Measurements from ENCODE around the gene WIPF2.

The WIPF2 gene

DNA sequence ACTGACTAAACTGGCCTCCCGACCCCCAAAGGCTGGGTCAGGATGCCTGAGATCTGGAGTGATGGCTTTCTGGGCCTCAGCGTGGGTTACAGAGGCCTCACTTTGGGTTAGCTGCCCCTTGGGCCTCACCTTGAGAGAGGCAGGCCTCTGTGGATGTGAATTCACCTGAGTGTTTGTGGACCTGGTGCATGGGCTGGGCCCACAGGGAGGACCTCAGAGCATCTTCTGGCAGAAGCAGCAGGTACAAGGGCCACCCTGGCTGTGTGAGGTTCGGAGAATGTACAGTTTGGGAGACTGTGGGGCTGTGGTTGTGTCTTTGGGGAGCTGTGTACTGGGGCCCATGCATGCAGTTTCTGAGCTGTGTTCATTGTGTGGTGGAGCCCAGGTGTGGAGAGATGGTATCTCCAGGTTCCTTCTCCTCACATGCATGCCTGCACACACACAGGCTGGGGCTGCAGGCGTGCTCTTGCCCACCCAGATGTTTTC, 108.2 kb downstream of the WIPF2 start:
- Histone ChIP-seq H3K4me1 (ENCODE audit: low read depth, poor library complexity, severe bottlenecking) (peaks cover 90% of the 10 kb centered on the region), H3K27me3 (ENCODE audit: insufficient read depth, low read depth) (no peaks in the 10 kb centered on the region), H3K27ac (peak overlapping the region; percentile 93), H3K36me3 (ENCODE audit: insufficient read depth) (no peaks in the 10 kb centered on the region), H2AFZ (ENCODE audit: low read depth) (no peak overlapping the region), H3K4me3 (IDR thresholded peaks at IDR 0.05; ENCODE audit: insufficient read depth, low read depth, low read length) (no peak overlapping the region), H4K20me1 (ENCODE audit: insufficient read depth) (peaks cover 16% of the 10 kb centered on the region; the same call in 1 of the 2 replicates), H3K4me2 (peak overlapping the region; percentile 86), H3K79me2 (ENCODE audit: insufficient read depth, low read depth) (peaks cover 99% of the 10 kb centered on the region), H3K9ac (peak overlapping the region; percentile 50; the same call in 1 of the 2 replicates)
- TF ChIP-seq, protein P1, sequence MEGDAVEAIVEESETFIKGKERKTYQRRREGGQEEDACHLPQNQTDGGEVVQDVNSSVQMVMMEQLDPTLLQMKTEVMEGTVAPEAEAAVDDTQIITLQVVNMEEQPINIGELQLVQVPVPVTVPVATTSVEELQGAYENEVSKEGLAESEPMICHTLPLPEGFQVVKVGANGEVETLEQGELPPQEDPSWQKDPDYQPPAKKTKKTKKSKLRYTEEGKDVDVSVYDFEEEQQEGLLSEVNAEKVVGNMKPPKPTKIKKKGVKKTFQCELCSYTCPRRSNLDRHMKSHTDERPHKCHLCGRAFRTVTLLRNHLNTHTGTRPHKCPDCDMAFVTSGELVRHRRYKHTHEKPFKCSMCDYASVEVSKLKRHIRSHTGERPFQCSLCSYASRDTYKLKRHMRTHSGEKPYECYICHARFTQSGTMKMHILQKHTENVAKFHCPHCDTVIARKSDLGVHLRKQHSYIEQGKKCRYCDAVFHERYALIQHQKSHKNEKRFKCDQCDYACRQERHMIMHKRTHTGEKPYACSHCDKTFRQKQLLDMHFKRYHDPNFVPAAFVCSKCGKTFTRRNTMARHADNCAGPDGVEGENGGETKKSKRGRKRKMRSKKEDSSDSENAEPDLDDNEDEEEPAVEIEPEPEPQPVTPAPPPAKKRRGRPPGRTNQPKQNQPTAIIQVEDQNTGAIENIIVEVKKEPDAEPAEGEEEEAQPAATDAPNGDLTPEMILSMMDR (conservative IDR thresholded peaks at IDR 0.05; ENCODE audit: low read depth, low read length), result no peak

DNA sequence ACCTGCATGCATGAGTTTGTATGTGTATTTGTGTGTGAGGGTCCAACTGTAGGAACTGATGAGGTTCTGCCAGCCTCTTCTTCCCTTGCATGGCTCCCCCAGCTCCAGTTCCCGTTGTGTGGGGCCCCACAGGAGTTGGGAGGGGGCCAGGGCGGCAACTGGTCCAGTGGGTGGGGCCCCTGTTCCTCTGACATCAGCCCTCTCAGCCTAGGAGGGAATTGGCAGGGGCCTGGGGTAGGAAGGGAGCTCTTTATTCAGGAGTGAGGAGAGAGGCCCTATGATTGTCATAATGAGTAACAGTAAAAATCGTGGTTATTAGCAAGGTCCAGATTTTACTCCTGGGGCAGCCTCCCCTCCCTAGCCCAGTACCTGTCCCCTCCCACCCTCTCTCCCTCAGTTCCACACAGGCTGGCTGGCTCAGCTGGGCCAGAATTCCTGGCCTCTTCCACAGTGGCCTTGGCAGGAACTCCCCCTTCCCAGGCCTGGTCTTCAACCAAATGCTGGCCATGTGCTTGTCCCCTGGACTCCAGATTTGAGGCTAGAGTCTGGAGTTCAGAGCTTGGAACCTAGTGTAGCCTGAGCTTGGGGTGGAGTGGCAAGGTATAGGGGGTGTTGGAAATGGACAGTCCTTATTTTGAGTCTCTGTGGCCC, 108.8 kb downstream of the WIPF2 start:
- peaks cover 16% of the 10 kb centered on the region; the same call in 1 of the 2 replicates for H4K20me1 ChIP-seq (ENCODE audit: insufficient read depth)
- H3K4me2 ChIP-seq, result peak overlapping the region; percentile 86
- H3K4me1 ChIP-seq (ENCODE audit: low read depth, poor library complexity, severe bottlenecking), result peaks cover 89% of the 10 kb centered on the region
- no peak overlapping the region for H2AFZ ChIP-seq (ENCODE audit: low read depth)
- H3K27me3 ChIP-seq (ENCODE audit: insufficient read depth, low read depth), result no peaks in the 10 kb centered on the region
- H3K9ac ChIP-seq, result peak overlapping the region; percentile 8; the same call in 1 of the 2 replicates
- H3K36me3 ChIP-seq (ENCODE audit: insufficient read depth), result no peaks in the 10 kb centered on the region
- TF ChIP-seq, protein P1 (conservative IDR thresholded peaks at IDR 0.05; ENCODE audit: low read depth, low read length), result no peak
- peak overlapping the region; percentile 93 for H3K27ac ChIP-seq
- no peak overlapping the region for H3K4me3 ChIP-seq (IDR thresholded peaks at IDR 0.05; ENCODE audit: insufficient read depth, low read depth, low read length)
- H3K79me2 ChIP-seq (ENCODE audit: insufficient read depth, low read depth), result peaks cover 99% of the 10 kb centered on the region

DNA sequence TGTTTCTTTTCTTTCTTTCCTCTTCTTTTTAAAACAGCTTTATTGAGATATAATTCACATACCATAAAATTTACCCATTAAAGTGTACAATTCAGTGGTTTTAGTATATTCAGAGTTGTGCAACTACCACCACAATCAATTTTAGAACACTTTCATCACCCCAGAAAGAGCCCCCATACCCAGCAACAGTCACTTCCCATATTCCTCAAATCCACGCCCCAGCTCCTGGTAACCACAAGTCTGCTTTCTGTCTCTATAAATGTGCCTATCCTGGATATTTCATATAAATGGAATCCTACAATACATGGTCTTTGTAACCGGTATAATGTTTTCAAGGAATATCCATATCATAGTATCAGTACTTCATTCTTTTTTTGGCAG, 109.3 kb downstream of the WIPF2 start:
- no peak overlapping the region for H3K4me3 ChIP-seq (IDR thresholded peaks at IDR 0.05; ENCODE audit: insufficient read depth, low read depth, low read length)
- no peak overlapping the region for H2AFZ ChIP-seq (ENCODE audit: low read depth)
- peaks cover 99% of the 10 kb centered on the region for H3K79me2 ChIP-seq (ENCODE audit: insufficient read depth, low read depth)
- peak overlapping the region; percentile 93 for H3K27ac ChIP-seq
- no peaks in the 10 kb centered on the region for H3K27me3 ChIP-seq (ENCODE audit: insufficient read depth, low read depth)
- H4K20me1 ChIP-seq (ENCODE audit: insufficient read depth), result peaks cover 16% of the 10 kb centered on the region; the same call in 1 of the 2 replicates
- peak overlapping the region; percentile 86 for H3K4me2 ChIP-seq
- peaks cover 86% of the 10 kb centered on the region for H3K4me1 ChIP-seq (ENCODE audit: low read depth, poor library complexity, severe bottlenecking)
- peak overlapping the region; percentile 8; the same call in 1 of the 2 replicates for H3K9ac ChIP-seq
- H3K36me3 ChIP-seq (ENCODE audit: insufficient read depth), result no peaks in the 10 kb centered on the region
- TF ChIP-seq, protein P1 (conservative IDR thresholded peaks at IDR 0.05; ENCODE audit: low read depth, low read length), result no peak

DNA sequence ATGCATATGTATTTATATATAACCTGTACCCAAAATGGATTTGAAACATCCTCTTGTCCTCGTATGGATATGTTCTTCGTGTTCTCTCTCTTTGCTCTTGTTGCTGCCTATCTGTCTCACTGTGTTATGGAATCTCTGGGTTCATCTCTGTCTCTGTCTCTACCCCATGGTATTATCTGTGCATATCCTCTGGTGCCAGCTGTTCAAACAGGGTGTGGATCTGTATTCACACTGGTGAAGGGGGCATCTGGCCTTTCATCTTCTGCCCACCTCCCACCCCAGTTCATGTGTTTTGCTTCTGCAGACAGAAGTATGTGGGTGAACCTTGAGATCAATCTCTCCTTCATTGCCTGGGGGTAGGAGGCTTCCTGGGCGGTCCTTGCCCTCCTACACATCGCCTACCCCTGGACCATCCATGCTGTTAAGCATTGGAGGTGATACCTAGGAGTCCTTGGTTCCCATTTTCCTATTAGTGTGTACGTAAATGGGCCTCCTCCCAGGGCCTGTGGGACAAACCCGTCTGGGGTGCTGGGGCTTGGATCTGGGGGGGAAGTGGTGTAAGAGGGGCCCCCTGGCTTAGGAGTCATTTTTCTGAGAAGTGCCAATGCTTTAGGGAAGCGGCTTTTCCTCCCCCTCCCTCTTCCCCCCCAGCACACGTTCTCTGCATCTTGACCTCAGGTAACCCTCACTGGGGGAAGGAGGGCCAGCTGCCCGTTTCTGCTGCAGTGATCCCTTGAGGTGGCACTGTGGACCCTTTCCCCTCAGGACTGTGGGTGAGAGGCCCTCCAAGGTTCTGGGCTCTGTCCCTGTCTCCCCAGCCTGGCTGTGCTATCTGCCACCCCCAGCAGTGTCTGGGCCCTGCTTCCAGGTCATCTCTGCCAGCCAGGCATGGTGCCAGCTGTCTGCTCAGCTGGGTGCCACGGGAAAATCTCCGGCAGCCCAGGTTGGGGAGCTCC, 111.0 kb downstream of the WIPF2 start:
- H3K4me2 ChIP-seq, result peak overlapping the region; percentile 48; the same call in 1 of the 2 replicates
- TF ChIP-seq, protein P1 (conservative IDR thresholded peaks at IDR 0.05; ENCODE audit: low read depth, low read length), result no peak

More for the DNA sequence above, 111.0 kb downstream of the WIPF2 start:
- Histone ChIP-seq H2AFZ (ENCODE audit: low read depth) (no peak overlapping the region), H4K20me1 (ENCODE audit: insufficient read depth) (peaks cover 24% of the 10 kb centered on the region; the same call in 1 of the 2 replicates), H3K27ac (no peak overlapping the region; the same call in 1 of the 2 replicates), H3K9ac (no peak overlapping the region; the same call in 1 of the 2 replicates), H3K36me3 (ENCODE audit: insufficient read depth) (no peaks in the 10 kb centered on the region), H3K4me3 (IDR thresholded peaks at IDR 0.05; ENCODE audit: insufficient read depth, low read depth, low read length) (no peak overlapping the region), H3K79me2 (ENCODE audit: insufficient read depth, low read depth) (peaks cover 100% of the 10 kb centered on the region), H3K27me3 (ENCODE audit: insufficient read depth, low read depth) (no peaks in the 10 kb centered on the region), H3K4me1 (ENCODE audit: low read depth, poor library complexity, severe bottlenecking) (peaks cover 84% of the 10 kb centered on the region)
